MG63 (cell line): Measurements from ENCODE around the gene WDFY4. TPM values are rescaled to one million over a fixed set of nuclear protein-coding genes. Genes with fewer than 3 reads are reported as not detected.

Experiments
- DNase-seq: peaks from one replicate; pipeline ENCODE4 v3.0.0-alpha.2; 2020
- H3K27me3 ChIP-seq: fragments of 250-450 bp; sonication (Bioruptor Pico); 2 replicates; pipeline ENCODE4 v1.5.1; 2020; ENCODE audit warnings: mild to moderate bottlenecking, moderate library complexity
- H3K36me3 ChIP-seq: fragments of 250-450 bp; sonication (Bioruptor Pico); 2 replicates; pipeline ENCODE4 v1.5.1; 2020; ENCODE audit warnings: mild to moderate bottlenecking, moderate library complexity
- H3K4me3 ChIP-seq: fragments of 250-450 bp; sonication (Bioruptor Pico); 2 replicates; pipeline ENCODE4 v1.5.1; 2020; ENCODE audit warnings: mild to moderate bottlenecking, moderate library complexity
- H3K9me3 ChIP-seq: fragments of 250-450 bp; sonication (Bioruptor Pico); 2 replicates; pipeline ENCODE4 v1.5.1; 2020; ENCODE audit warnings: mild to moderate bottlenecking, moderate library complexity
- total RNA-seq: library from RNA; depleted of rRNA; stranded (reverse); fragments of >200 nt; shearing (Covaris generic); gene quantifications from 2 replicates; pipeline ENCODE4 v1.2.3, GENCODE V29; 2014; ENCODE audit warnings: low replicate concordance

The WDFY4 gene
- total RNA-seq, 1 experiment from 2014 or later: 0.63 TPM

GRCh38 chr10:48742891-48743860 is 58.5 kb downstream of the WDFY4 start:
- no peaks in the 10 kb centered on the region for H3K27me3 ChIP-seq
- H3K4me3 ChIP-seq: no peak overlapping the region
- DNase-seq: no peak
- H3K9me3 ChIP-seq: no peaks in the 10 kb centered on the region
- H3K36me3 ChIP-seq: no peaks in the 10 kb centered on the region

- no peak for DNase-seq
- H3K4me3 ChIP-seq: no peak overlapping the region
- no peaks in the 10 kb centered on the region for H3K27me3 ChIP-seq
- H3K36me3 ChIP-seq: no peaks in the 10 kb centered on the region
- H3K9me3 ChIP-seq: no peaks in the 10 kb centered on the region
These were observed 59.9 kb downstream of the WDFY4 start for GRCh38 chr10:48744587-48744986.

GRCh38 chr10:48745662-48746245 is 61.1 kb downstream of the WDFY4 start:
- DNase-seq: no peak
- no peaks in the 10 kb centered on the region for H3K36me3 ChIP-seq
- H3K9me3 ChIP-seq: no peaks in the 10 kb centered on the region
- no peaks in the 10 kb centered on the region for H3K27me3 ChIP-seq
- no peak overlapping the region for H3K4me3 ChIP-seq

DNA sequence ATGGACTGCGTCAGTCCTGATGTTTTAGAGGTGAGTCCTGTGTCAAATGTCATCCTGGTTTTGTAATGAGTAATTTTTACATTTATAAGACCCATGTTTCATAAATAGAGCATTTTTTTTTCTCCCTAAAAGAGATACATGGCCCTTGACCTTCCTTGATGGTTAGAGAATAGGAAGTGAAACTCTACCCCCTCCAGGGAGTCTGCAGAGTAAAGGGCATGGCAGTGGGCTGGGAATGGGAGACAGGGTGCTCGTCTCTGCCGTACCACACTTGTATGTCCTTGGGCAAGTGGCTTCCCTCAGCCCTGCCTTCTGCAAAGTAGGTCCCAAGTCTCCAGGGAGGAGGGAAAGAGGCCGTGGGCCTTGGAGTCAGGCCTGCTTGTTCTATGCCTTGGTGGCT is 63.9 kb downstream of the WDFY4 start:
- no peak for DNase-seq
- Histone ChIP-seq H3K4me3 (no peak overlapping the region), H3K9me3 (no peaks in the 10 kb centered on the region), H3K36me3 (no peaks in the 10 kb centered on the region), H3K27me3 (no peaks in the 10 kb centered on the region)

DNA sequence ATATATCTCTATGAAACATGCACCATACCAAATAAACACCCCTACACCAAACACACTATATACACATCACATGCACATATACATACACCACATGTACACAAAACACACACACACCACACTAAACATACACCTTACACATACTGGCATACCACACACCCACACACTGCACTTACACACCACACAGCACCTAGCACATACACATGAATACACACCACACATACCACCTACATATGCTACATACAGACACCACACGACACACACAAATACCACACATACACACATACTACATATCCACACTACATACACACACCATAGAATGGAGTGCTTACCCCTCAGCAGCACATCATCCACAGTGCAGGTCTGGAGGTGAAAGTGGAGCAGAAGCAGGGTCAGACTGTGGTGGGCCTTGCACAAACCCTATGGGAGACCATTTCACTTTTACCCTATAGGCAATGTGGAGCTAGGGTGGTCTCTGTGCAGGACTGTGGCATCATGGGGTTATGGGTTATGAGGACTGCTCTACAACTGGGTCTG is 64.6 kb downstream of the WDFY4 start:
- no peak overlapping the region for H3K4me3 ChIP-seq
- DNase-seq: no peak
- no peaks in the 10 kb centered on the region for H3K36me3 ChIP-seq
- H3K27me3 ChIP-seq: no peaks in the 10 kb centered on the region
- H3K9me3 ChIP-seq: no peaks in the 10 kb centered on the region

DNA sequence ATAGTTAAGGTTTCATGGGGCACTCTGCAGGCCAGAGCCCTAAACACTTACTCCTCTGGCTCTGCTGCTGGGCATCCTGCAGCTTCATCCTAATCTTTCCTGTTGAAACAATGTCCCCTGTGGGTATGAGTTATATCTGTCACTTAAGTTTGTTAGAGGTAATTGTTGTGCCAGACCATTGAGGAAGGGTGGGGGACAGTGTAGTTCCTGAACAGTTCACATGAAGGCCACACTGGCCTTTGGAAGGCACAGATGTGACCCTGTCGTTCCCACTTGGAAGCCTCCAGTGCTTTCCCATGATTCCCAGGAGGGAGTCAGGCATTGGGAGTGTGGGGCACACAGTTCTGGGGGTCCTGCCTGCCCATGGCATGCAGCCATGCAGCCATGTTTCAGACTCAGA is 65.3 kb downstream of the WDFY4 start:
- no peaks in the 10 kb centered on the region for H3K36me3 ChIP-seq
- H3K4me3 ChIP-seq: no peak overlapping the region
- no peak for DNase-seq
- H3K27me3 ChIP-seq: no peaks in the 10 kb centered on the region
- no peaks in the 10 kb centered on the region for H3K9me3 ChIP-seq

DNA sequence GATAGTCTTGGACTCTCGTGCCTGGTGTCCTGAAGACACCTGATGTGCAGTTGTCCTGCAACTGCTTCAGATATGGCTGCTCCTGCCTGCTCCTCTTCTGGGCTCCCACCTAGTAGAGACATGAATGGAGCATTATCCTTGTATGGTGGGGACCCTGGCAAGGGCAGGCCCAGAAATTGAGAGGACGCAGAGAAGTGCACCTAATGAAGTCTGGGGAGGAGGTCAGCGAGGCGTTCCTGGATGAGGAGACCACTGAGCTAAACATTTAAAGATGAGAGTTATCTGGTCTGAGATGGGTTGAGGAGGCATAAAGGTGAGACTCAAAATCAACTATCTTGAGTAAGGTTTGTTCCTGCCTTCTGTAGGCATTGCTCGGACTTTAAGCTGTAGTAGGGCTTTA is 66.3 kb downstream of the WDFY4 start:
- H3K4me3 ChIP-seq: no peak overlapping the region
- no peaks in the 10 kb centered on the region for H3K36me3 ChIP-seq
- H3K9me3 ChIP-seq: no peaks in the 10 kb centered on the region
- DNase-seq: no peak
- H3K27me3 ChIP-seq: no peaks in the 10 kb centered on the region

DNA sequence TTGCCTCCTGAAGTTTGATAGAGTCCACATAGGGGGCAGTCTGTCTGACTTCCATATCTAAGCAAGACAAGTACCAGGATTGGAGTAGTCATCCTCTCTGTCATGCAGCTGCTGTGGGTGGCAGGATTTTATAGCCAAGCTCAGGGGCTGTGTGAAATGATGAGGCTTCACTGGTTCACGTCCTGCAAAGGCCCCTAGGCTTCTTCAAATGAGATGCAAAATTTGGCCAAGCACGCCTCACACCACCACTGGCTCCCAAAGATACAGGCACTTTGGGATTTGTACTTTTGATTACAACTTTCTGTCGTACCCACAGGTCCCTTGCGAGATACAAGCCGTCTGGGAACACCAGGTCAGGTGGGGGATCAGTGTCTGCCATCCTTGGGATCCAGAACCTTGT is 67.1 kb downstream of the WDFY4 start:
- H3K27me3 ChIP-seq: no peaks in the 10 kb centered on the region
- no peak for DNase-seq
- no peaks in the 10 kb centered on the region for H3K36me3 ChIP-seq
- H3K4me3 ChIP-seq: no peak overlapping the region
- no peaks in the 10 kb centered on the region for H3K9me3 ChIP-seq

- Histone ChIP-seq H3K4me3 (no peak overlapping the region), H3K9me3 (no peaks in the 10 kb centered on the region), H3K27me3 (peaks cover 5% of the 10 kb centered on the region; the same call in 1 of the 2 replicates), H3K36me3 (no peaks in the 10 kb centered on the region)
- DNase-seq: no peak
These were observed 73.7 kb downstream of the WDFY4 start for GRCh38 chr10:48758411-48758810.

GRCh38 chr10:48759113-48759901 is 74.6 kb downstream of the WDFY4 start:
- DNase-seq: no peak
- Histone ChIP-seq H3K36me3 (no peaks in the 10 kb centered on the region), H3K4me3 (no peak overlapping the region), H3K27me3 (peaks cover 5% of the 10 kb centered on the region; the same call in 1 of the 2 replicates), H3K9me3 (no peaks in the 10 kb centered on the region)

DNA sequence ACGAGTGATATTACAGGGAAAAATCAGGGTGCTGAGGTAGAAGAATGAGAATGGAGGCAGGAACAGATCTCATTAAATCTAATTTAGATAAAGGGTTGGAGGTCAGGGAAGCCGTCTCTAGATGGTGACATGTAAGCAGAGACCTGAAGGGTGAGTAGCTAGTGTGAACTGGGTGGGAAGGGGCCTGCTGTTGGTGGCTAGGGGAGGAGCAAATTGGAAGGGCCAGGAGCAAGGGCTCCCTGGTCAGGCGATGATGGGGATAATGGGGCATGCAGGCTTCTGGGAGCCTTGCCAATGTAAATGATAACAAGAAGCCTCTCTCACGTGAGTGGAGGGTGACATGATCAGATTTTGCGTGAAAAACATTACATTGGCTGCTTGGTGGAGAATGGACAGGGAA is 76.3 kb downstream of the WDFY4 start:
- peaks cover 5% of the 10 kb centered on the region; the same call in 1 of the 2 replicates for H3K27me3 ChIP-seq
- H3K36me3 ChIP-seq: no peaks in the 10 kb centered on the region
- no peaks in the 10 kb centered on the region for H3K9me3 ChIP-seq
- H3K4me3 ChIP-seq: no peak overlapping the region
- DNase-seq: no peak

GRCh38 chr10:48762064-48763042 is 77.7 kb downstream of the WDFY4 start:
- no peaks in the 10 kb centered on the region for H3K36me3 ChIP-seq
- H3K27me3 ChIP-seq: peaks cover 5% of the 10 kb centered on the region; the same call in 1 of the 2 replicates
- H3K9me3 ChIP-seq: no peaks in the 10 kb centered on the region
- H3K4me3 ChIP-seq: no peak overlapping the region
- DNase-seq: no peak

GRCh38 chr10:48763403-48763965 is 78.8 kb downstream of the WDFY4 start:
- Histone ChIP-seq H3K4me3 (no peak overlapping the region), H3K36me3 (no peaks in the 10 kb centered on the region), H3K27me3 (peaks cover 3% of the 10 kb centered on the region; the same call in 1 of the 2 replicates), H3K9me3 (no peaks in the 10 kb centered on the region)
- DNase-seq: no peak

GRCh38 chr10:48764486-48764885 is 79.8 kb downstream of the WDFY4 start:
- Histone ChIP-seq H3K4me3 (no peak overlapping the region), H3K36me3 (no peaks in the 10 kb centered on the region), H3K27me3 (no peaks in the 10 kb centered on the region), H3K9me3 (no peaks in the 10 kb centered on the region)
- no peak for DNase-seq

GRCh38 chr10:48765039-48765438 is 80.4 kb downstream of the WDFY4 start:
- Histone ChIP-seq H3K4me3 (no peak overlapping the region), H3K36me3 (no peaks in the 10 kb centered on the region), H3K27me3 (no peaks in the 10 kb centered on the region), H3K9me3 (no peaks in the 10 kb centered on the region)
- no peak for DNase-seq

DNA sequence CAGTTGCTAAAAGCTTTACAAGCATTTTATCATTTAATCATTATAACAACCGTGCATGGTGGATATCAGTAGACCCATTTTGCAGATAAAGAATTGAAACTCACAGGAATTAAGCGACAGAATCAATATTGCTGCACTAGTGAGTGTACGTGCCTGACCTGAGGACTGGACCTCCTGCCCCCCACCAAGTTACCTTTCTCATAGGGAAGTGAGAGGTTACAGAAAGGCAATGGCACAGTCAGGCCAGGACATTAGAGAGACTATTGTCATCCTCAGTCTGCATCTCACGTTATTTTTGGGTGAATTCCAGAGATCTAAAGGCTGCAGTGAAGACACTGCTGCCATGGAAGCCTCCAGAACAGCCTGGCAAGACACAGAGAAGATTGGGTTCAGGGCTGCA is 80.9 kb downstream of the WDFY4 start:
- Histone ChIP-seq H3K9me3 (no peaks in the 10 kb centered on the region), H3K36me3 (no peaks in the 10 kb centered on the region), H3K27me3 (no peaks in the 10 kb centered on the region), H3K4me3 (no peak overlapping the region)
- DNase-seq: no peak
